Dedifferentiated amniotic fluid mesenchymal stem cell (primary cell): Measurements from ENCODE around the gene COL23A1.

ENCODE experiments used
- DNase-seq: peaks from one replicate; pipeline ENCODE4 v3.0.0-alpha.2; 2016; ENCODE audit errors: extremely low spot score

Gene COL23A1

DNA sequence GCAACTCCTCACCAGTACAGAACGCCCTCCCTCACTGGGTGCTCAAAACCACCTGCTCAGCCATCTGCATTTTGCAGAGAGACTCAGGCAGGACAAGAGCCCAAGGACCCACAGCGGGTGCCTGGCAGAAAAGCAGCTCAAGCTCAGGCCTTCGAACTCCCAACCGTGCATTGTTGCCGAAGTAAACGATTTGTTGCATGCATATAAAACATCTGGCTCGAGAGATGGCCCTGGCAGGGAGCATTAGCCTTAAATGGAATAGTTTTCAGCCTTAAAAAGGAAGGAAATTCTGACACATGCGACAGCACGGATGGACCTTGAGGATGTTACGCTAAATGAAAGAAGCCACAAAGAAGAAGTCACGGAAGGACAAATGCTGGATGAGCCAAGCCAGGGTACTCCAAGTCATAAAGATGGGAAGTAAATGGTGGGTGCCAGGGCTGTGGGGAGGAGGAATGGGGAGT lies 197.2 kb downstream of the COL23A1 start:
- DNase-seq: no peak

DNA sequence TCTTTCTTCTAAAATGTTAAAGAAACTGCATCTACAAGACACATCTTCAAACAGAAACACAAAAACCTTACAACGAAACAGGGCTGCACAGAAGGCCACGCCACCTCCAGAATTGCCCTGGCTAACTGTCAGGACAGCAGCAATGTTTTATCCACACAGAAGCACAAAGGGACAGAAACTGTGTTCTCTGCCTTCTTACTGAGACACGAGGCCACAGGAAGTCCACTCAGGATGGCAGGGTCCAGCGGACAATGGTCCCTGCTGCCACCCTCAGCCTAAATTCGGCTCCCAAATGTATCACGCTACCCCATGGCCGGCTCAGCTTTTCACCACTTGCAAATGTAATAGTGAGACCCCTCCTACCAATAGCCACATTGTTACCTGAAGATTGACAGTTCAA lies 197.8 kb downstream of the COL23A1 start:
- no peak for DNase-seq

- DNase-seq: no peak
These were observed 198.7 kb downstream of the COL23A1 start for GRCh38 chr5:178391480-178391879.

GRCh38 chr5:178389796-178390195 lies 200.4 kb downstream of the COL23A1 start:
- no peak for DNase-seq

- no peak for DNase-seq
These were observed 201.0 kb downstream of the COL23A1 start for GRCh38 chr5:178389026-178389729.

DNA sequence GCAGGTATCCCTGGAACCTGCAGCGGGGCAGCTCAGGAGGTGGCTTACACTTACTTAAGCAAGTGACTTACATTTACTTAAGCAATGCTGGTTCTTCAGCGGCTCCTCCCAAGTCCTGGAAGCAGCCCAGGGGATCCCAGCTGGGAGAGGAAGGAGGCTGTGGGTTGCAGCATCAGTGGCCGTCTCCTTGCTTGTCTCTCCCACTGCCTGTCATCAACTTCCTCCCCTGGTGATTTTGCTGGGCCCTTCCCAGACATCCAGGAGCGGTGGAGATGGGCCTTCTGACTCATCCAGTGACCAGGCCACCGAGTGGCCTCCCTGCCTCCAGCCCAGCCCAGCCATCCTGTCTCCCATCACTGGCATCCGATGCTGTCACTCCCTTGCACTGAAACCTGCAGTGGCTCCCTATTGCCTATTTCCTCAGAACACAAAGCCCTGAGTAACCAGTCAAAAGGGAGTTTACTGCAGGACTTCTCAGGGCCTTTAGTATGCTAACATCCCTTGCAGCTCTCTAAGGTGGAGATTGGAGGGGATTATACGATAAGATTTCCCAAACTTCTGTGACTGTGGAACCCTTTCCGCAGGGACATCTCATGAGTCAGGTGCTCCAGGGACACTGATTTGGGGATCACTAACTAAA lies 201.7 kb downstream of the COL23A1 start:
- no peak for DNase-seq

- no peak for DNase-seq
These were observed 202.4 kb downstream of the COL23A1 start for GRCh38 chr5:178387856-178388190.

- DNase-seq: no peak
These were observed 202.9 kb downstream of the COL23A1 start for GRCh38 chr5:178387061-178387855.

DNA sequence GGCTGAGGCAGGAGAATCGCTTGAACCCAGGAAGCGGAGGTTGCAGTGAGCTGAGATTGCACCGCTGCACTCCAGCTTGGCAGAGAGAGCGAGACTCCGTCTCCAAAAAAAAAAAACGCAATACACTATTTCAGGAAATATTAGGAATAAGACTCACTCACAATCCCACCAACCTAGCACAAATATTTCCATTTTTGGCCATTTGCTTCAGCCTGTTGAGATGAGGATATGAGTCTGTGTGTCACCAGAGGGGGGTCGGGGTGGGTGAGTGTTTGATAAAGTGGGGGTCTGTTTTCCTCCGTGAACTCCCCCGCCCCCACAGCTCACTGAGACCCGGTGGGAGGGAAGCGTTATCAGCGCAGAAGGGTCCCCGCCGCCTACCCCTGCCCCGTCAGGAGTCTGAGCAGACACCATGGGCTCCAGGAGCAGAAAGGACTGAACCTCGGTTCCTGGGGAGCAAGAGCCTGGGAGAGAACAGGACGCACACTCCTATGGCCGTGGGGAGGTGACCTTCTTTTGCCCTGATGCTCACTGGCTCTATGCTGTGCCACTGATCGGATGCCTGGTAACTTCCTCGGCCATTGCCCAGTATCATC lies 203.8 kb downstream of the COL23A1 start:
- no peak for DNase-seq

- DNase-seq: no peak
These were observed 204.7 kb downstream of the COL23A1 start for GRCh38 chr5:178385496-178385890.

GRCh38 chr5:178384816-178385495 lies 205.2 kb downstream of the COL23A1 start:
- no peak for DNase-seq

DNA sequence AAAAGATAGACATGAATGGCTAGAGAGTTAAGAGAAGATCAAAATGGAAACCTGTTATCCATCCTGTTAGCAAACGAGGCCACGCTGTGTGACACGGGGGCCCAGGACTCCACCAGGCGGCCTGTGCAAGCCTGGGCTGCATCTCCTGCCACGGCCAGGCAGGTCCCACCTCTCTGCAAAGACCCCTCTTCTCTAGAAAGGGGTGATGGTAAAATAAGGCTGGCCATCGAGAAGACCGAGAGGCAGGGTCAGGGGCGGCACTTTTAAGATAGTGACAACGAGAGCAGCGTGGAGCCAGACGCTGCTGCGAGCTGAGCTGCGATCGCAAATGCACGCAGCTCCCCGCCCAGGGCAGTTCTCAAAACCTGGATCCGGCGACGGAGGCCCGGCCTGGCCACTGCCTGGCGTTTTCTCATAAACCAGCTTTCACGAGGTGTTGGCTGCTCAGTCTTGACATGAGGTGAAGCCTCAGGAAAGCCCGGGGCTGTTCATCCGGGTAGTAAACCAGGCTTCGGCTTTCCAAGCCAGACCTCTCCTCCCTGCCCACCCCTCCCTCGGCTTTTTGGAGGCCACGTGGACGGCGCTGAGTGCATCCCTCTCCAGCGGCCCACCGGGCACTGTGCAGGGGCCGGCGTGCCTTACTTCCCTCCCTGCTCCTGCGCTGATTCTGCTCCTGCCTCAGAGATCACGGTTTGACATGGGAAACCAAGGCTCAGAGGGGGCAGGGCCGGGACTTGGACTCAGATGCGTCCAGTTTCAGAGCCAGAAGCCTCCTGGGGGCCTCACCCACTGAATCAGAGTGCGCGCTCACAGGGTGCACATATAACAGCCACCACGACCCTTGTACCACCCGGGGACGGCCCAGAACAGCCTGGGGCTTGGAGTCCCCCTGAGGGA lies 206.0 kb downstream of the COL23A1 start:
- DNase-seq: no peak

DNA sequence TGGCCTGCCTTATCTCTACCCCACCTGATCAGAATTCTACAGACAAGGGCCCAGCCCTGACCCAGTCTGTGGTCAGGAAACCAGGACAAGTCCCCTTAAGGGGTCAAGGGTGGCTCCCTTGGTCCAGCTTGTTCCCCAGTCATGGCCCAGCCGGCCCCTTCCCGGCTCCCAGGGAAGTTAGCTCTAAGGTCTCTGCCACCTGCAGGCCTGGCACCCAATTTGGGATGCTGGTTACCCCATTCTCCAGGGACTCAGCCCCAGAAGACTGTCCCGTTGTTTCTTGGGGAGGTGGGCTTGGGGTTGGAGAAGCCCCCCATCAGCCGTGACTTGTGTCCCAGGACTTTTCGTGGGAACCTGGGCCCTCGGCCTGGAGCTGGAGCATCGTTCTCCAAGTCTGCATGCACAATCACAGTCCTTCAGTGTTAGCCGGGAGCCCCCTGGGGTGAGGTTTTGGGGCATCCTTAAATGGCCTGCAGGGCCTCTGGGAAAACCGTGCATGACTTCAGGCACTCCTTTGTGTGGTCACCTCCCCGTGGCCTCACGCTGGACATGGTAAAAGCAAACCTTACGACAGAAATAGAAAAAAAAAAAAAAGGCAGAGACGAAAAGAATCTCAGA lies 206.8 kb downstream of the COL23A1 start:
- DNase-seq: no peak

GRCh38 chr5:178382754-178383164 lies 207.4 kb downstream of the COL23A1 start:
- no peak for DNase-seq

GRCh38 chr5:178381921-178382695 lies 208.1 kb downstream of the COL23A1 start:
- DNase-seq: no peak

GRCh38 chr5:178381206-178381605 lies 209.0 kb downstream of the COL23A1 start:
- DNase-seq: no peak

- DNase-seq: no peak
These were observed 209.6 kb downstream of the COL23A1 start for GRCh38 chr5:178380541-178381074.

GRCh38 chr5:178380086-178380485 lies 210.1 kb downstream of the COL23A1 start:
- DNase-seq: no peak
